Left ventricle myocardium inferior (tissue), 1 donor: Measurements from ENCODE around the gene DCHS1. TPM values are rescaled to one million over a fixed set of nuclear protein-coding genes. Genes with fewer than 3 reads are reported as not detected.

Experiments
- DNase-seq: peaks from one replicate; pipeline ENCODE4 v3.0.0-alpha.2; 2020
- H3K27ac ChIP-seq: fragments of 200-600 bp; replicated peaks from 2 replicates; pipeline ENCODE4 v1.8.0; 2021
- H3K27me3 ChIP-seq: fragments of 200-600 bp; 2 replicates; pipeline ENCODE4 v1.8.0; 2021; ENCODE audit warnings: low read depth
- H3K36me3 ChIP-seq: fragments of 200-600 bp; 2 replicates; pipeline ENCODE4 v1.8.0; 2021
- H3K4me1 ChIP-seq: fragments of 200-600 bp; 2 replicates; pipeline ENCODE4 v1.8.0; 2021
- H3K4me3 ChIP-seq: fragments of 200-600 bp; 2 replicates; pipeline ENCODE4 v1.8.0; 2021; ENCODE audit warnings: mild to moderate bottlenecking, moderate library complexity
- H3K9me3 ChIP-seq: fragments of 200-600 bp; replicated peaks from 2 replicates; pipeline ENCODE4 v1.8.0; 2021
- CTCF ChIP-seq: fragments of 200-600 bp; IDR thresholded peaks from 2 replicates; pipeline ENCODE4 v1.8.0; 2021; ENCODE audit warnings: antibody characterized with exemption, mild to moderate bottlenecking, borderline replicate concordance
- intact Hi-C: fragments of 100-400 bp; cut with micrococcal nuclease; formaldehyde crosslinking; loops from one replicate; pipeline ENCODE4 v1.11.0; 2022
- total RNA-seq: library from RNA; stranded (reverse); fragmentation: NEBNext Ultra II Directional; extraction: Animal tissue kit (Norgen Biotek cat#: 25700); gene quantifications from one replicate; pipeline ENCODE4 v1.2.1, GENCODE V29; 2021
- donor health status: DM: no; HTN: yes; CAD: no; lungs with severe emphysema.

Gene DCHS1
- total RNA-seq, 1 donor from 2014 or later, result 9.5 TPM

- TF ChIP-seq CTCF, result no peak
- no peak overlapping the region for H3K4me3 ChIP-seq
- no peaks in the 10 kb centered on the region for H3K9me3 ChIP-seq
- DNase-seq, result no peak
- no peaks in the 10 kb centered on the region for H3K27me3 ChIP-seq
- H3K27ac ChIP-seq, result peak overlapping the region; percentile 85
- peaks cover 86% of the 10 kb centered on the region for H3K4me1 ChIP-seq
- peaks cover 6% of the 10 kb centered on the region for H3K36me3 ChIP-seq
- intact Hi-C loops, result no loop called here
These were observed 17.7 kb downstream of the DCHS1 start for GRCh38 chr11:6637871-6638270.

- Histone ChIP-seq H3K27me3 (no peaks in the 10 kb centered on the region), H3K4me1 (peaks cover 78% of the 10 kb centered on the region), H3K36me3 (peaks cover 11% of the 10 kb centered on the region), H3K4me3 (no peak overlapping the region), H3K27ac (peak overlapping the region; percentile 85), H3K9me3 (no peaks in the 10 kb centered on the region)
- intact Hi-C loops, result no loop called here
- DNase-seq, result no peak
- TF ChIP-seq CTCF, result no peak
These were observed 19.1 kb downstream of the DCHS1 start for GRCh38 chr11:6636480-6636879.

GRCh38 chr11:6635082-6635932 is 20.3 kb downstream of the DCHS1 start:
- Histone ChIP-seq H3K9me3 (no peaks in the 10 kb centered on the region), H3K27me3 (no peaks in the 10 kb centered on the region), H3K36me3 (peaks cover 22% of the 10 kb centered on the region), H3K4me3 (no peak overlapping the region), H3K4me1 (peaks cover 75% of the 10 kb centered on the region), H3K27ac (peak overlapping the region; percentile 85)
- no peak for TF ChIP-seq CTCF
- intact Hi-C loops, result no loop called here
- DNase-seq, result peak; percentile 65

- H3K9me3 ChIP-seq, result no peaks in the 10 kb centered on the region
- H3K4me1 ChIP-seq, result peaks cover 72% of the 10 kb centered on the region
- no peaks in the 10 kb centered on the region for H3K27me3 ChIP-seq
- H3K36me3 ChIP-seq, result peaks cover 28% of the 10 kb centered on the region
- peak overlapping the region; percentile 85 for H3K27ac ChIP-seq
- no peak for TF ChIP-seq CTCF
- intact Hi-C loops, result no loop called here
- no peak for DNase-seq
- H3K4me3 ChIP-seq, result no peak overlapping the region
These were observed 21.1 kb downstream of the DCHS1 start for GRCh38 chr11:6634534-6634933.

- Histone ChIP-seq H3K4me1 (peaks cover 64% of the 10 kb centered on the region), H3K4me3 (no peak overlapping the region), H3K27ac (peak overlapping the region; percentile 85), H3K27me3 (no peaks in the 10 kb centered on the region), H3K36me3 (peaks cover 35% of the 10 kb centered on the region), H3K9me3 (no peaks in the 10 kb centered on the region)
- no peak for TF ChIP-seq CTCF
- DNase-seq, result peak; percentile 71
- intact Hi-C loops, result no loop called here
These were observed 21.9 kb downstream of the DCHS1 start for GRCh38 chr11:6633422-6634408.
